H1 (cell line): ENCODE measurements around the gene RAB3C. TPM values are rescaled to one million over a fixed set of nuclear protein-coding genes. Genes with fewer than 3 reads are reported as not detected.

Experiments
- CTCF ChIA-PET: fragments of 300-600 bp; sonication (Branson Sonifier 250); formaldehyde crosslinking; loops from one replicate; lab custom pipeline; 2021; ENCODE audit not compliant: partially characterized antibody; lab: Charles Lee
- POLR2A ChIA-PET: fragments of 300-600 bp; sonication (Branson Sonifier 250); formaldehyde crosslinking; loops from one replicate; lab custom pipeline; 2021; ENCODE audit warnings: inconsistent platforms; ENCODE audit not compliant: partially characterized antibody; lab: Charles Lee
- DNase-seq, 2 experiments: peaks; one replicate each; pipeline versions ENCODE4 v3.0.0 to v3.0.0-alpha.2; 2010 to 2022; ENCODE audit warnings: low spot score in 2 of 2, low read depth in 1 of 2, mixed read lengths in 1 of 2
- FAIRE-seq: peaks from 2 replicates; lab custom pipeline; 2011; peaks lifted over from hg19 to GRCh38; lab: Jason Lieb, UNC
- H2AFZ ChIP-seq: 2 replicates; pipeline ENCODE4 v1.8.1; 2012; ENCODE audit warnings: low read length, inconsistent platforms
- H2AK5ac ChIP-seq: 2 replicates; pipeline ENCODE4 v1.6.1; 2013; ENCODE audit warnings: low read depth, low read length
- H2BK120ac ChIP-seq: replicated peaks from 2 replicates; pipeline ENCODE3; 2013; ENCODE audit warnings: low read depth, low read length, inconsistent platforms
- H2BK12ac ChIP-seq: 2 replicates; pipeline ENCODE4 v1.6.1; 2013; ENCODE audit warnings: low read depth, low read length
- H2BK15ac ChIP-seq: 2 replicates; pipeline ENCODE4 v1.6.1; 2013; ENCODE audit warnings: low read length
- H2BK20ac ChIP-seq: 2 replicates; pipeline ENCODE4 v1.6.1; 2013; ENCODE audit warnings: low read length
- H2BK5ac ChIP-seq: 2 replicates; pipeline ENCODE4 v1.6.1; 2013; ENCODE audit warnings: low read depth, low read length
- H3K14ac ChIP-seq: 2 replicates; pipeline ENCODE4 v1.6.1; 2013; ENCODE audit warnings: inconsistent platforms; ENCODE audit not compliant: insufficient read length
- H3K18ac ChIP-seq: 2 replicates; pipeline ENCODE4 v1.6.1; 2013; ENCODE audit warnings: low read length; ENCODE audit errors: extremely low read depth
- H3K23ac ChIP-seq: 2 replicates; pipeline ENCODE4 v1.6.1; 2013; ENCODE audit warnings: inconsistent platforms; ENCODE audit not compliant: insufficient read length
- H3K23me2 ChIP-seq: 2 replicates; pipeline ENCODE4 v1.6.1; 2013; ENCODE audit warnings: low read depth, low read length
- H3K27ac ChIP-seq: 2 replicates; pipeline ENCODE4 v1.6.1; 2011; ENCODE audit warnings: low read depth, low read length, inconsistent platforms
- H3K27me3 ChIP-seq, 4 experiments: replicated peaks in 1 of 4; 1 replicate in 1 of 4; 2 replicates in 3 of 4; pipeline versions ENCODE4 v1.6.1 to v1.8.1; 2011 to 2013; ENCODE audit warnings: low read length in 3 of 4, mild to moderate bottlenecking in 3 of 4, inconsistent platforms in 2 of 4, mixed read lengths in 2 of 4, moderate library complexity in 1 of 4; ENCODE audit not compliant: control insufficient read depth in 3 of 4, insufficient read depth in 3 of 4; ENCODE audit errors: extremely low read depth in 1 of 4
- H3K36me3 ChIP-seq, 4 experiments: 2 replicates each; pipeline versions ENCODE4 v1.6.1 to v1.8.1; 2011 to 2013; ENCODE audit warnings: mild to moderate bottlenecking in 4 of 4, low read length in 3 of 4, moderate library complexity in 2 of 4, control low read depth in 1 of 4, inconsistent platforms in 1 of 4; ENCODE audit not compliant: insufficient read depth in 4 of 4, control insufficient read depth in 2 of 4
- H3K4ac ChIP-seq: replicated peaks from 2 replicates; pipeline ENCODE3; 2013; ENCODE audit warnings: low read length, low read depth, mixed read lengths, inconsistent platforms; ENCODE audit not compliant: insufficient read length
- H3K4me1 ChIP-seq, 4 experiments: replicated peaks in 1 of 4; 1 replicate in 1 of 4; 2 replicates in 3 of 4; pipeline versions ENCODE4 v1.6.1 to v1.8.1; 2011 to 2013; ENCODE audit warnings: low read length in 3 of 4, inconsistent platforms in 2 of 4, mixed read lengths in 1 of 4; ENCODE audit not compliant: insufficient read depth in 4 of 4, control insufficient read depth in 3 of 4
- H3K4me2 ChIP-seq, 2 experiments: 2 replicates each; pipeline versions ENCODE4 v1.6.1 to v1.8.1; 2011 to 2013; ENCODE audit warnings: low read depth in 2 of 2, low read length in 2 of 2, control low read depth in 1 of 2, inconsistent platforms in 1 of 2, mild to moderate bottlenecking in 1 of 2; ENCODE audit not compliant: insufficient read depth in 1 of 2
- H3K4me3 ChIP-seq, 4 experiments: fragments of 200-600, 300-600 bp in 1 of 4; sonication (generic), shearing (Covaris generic), sonication (Bioruptor Twin) in 1 of 4; 2 replicates each; pipeline versions ENCODE4 v1.5.1 to v1.8.1; 2011 to 2016; ENCODE audit warnings: low read length in 4 of 4, low read depth in 3 of 4, control low read depth in 2 of 4, inconsistent platforms in 2 of 4, mild to moderate bottlenecking in 2 of 4, mixed read lengths in 1 of 4, moderate library complexity in 1 of 4; ENCODE audit not compliant: insufficient read depth in 2 of 4; ENCODE audit errors: extremely low read depth in 1 of 4
- H3K56ac ChIP-seq: replicated peaks from 2 replicates; pipeline ENCODE3; 2013; ENCODE audit warnings: low read depth, mild to moderate bottlenecking, mixed read lengths, low read length, inconsistent platforms; ENCODE audit not compliant: insufficient read length
- H3K79me1 ChIP-seq: 2 replicates; pipeline ENCODE4 v1.6.1; 2013; ENCODE audit warnings: low read depth, low read length, control low read depth
- H3K79me2 ChIP-seq, 2 experiments: 2 replicates each; pipeline versions ENCODE4 v1.6.1 to v1.8.1; 2012 to 2013; ENCODE audit warnings: low read length in 2 of 2, mild to moderate bottlenecking in 2 of 2, inconsistent platforms in 1 of 2; ENCODE audit not compliant: insufficient read depth in 2 of 2, control insufficient read depth in 1 of 2
- H3K9ac ChIP-seq, 4 experiments: replicated peaks in 1 of 4; 1 replicate in 1 of 4; 2 replicates in 3 of 4; pipeline versions ENCODE4 v1.6.1 to v1.8.1; 2011 to 2013; ENCODE audit warnings: low read depth in 3 of 4, low read length in 3 of 4, control low read depth in 2 of 4, mild to moderate bottlenecking in 2 of 4, moderate library complexity in 2 of 4, inconsistent platforms in 1 of 4; ENCODE audit errors: extremely low read depth in 1 of 4
- H3K9me3 ChIP-seq, 2 experiments: 2 replicates each; pipeline versions ENCODE4 v1.6.1 to v1.8.1; 2012 to 2013; ENCODE audit warnings: mild to moderate bottlenecking in 2 of 2, moderate library complexity in 2 of 2, control low read depth in 1 of 2, inconsistent platforms in 1 of 2, low read depth in 1 of 2, low read length in 1 of 2, mixed read lengths in 1 of 2; ENCODE audit not compliant: insufficient read depth in 2 of 2
- H4K20me1 ChIP-seq, 2 experiments: replicated peaks in 1 of 2; 2 replicates each; pipeline versions ENCODE3 to v1.8.1; 2011 to 2013; ENCODE audit warnings: inconsistent platforms in 2 of 2, low read length in 2 of 2, mild to moderate bottlenecking in 1 of 2; ENCODE audit not compliant: insufficient read depth in 2 of 2, control insufficient read depth in 1 of 2
- H4K5ac ChIP-seq: 2 replicates; pipeline ENCODE4 v1.6.1; 2013; ENCODE audit warnings: low read length, low read depth, mixed read lengths, inconsistent platforms; ENCODE audit not compliant: insufficient read length
- H4K8ac ChIP-seq: 2 replicates; pipeline ENCODE4 v1.8.0; 2013; ENCODE audit warnings: mild to moderate bottlenecking, moderate library complexity, low read length, inconsistent platforms; ENCODE audit not compliant: insufficient read depth; ENCODE audit errors: extremely low read depth
- H4K91ac ChIP-seq: replicated peaks from 2 replicates; pipeline ENCODE3; 2013; ENCODE audit warnings: low read length, mixed read lengths, inconsistent platforms; ENCODE audit not compliant: insufficient read length
- ASH2L ChIP-seq: fragments of 200-600, 300-600 bp; sonication (generic); IDR thresholded peaks from one replicate; pipeline ENCODE4 v1.7.1; 2017; ENCODE audit warnings: low read length
- RBBP5 ChIP-seq: IDR thresholded peaks from 2 replicates; pipeline ENCODE4 v1.7.1; 2012; ENCODE audit warnings: low read depth, mild to moderate bottlenecking, inconsistent platforms, low read length, moderate library complexity, borderline replicate concordance
- WGBS, 2 experiments: shearing (Covaris generic) in 1 of 2; methylation state at CpG; one replicate each; pipeline versions ENCODE4 v1.1.6 to v1.1.7; 2013 to 2015; ENCODE audit warnings: low lambda C conversion rate in 2 of 2, mixed read lengths in 2 of 2, inconsistent platforms in 1 of 2, low coverage in 1 of 2, missing lambda C conversion rate in 1 of 2; ENCODE audit not compliant: insufficient replicate concordance in 2 of 2, insufficient coverage in 1 of 2, insufficient read length in 1 of 2; ENCODE audit errors: extremely low coverage in 1 of 2, missing lambda C conversion rate in 1 of 2; 5-methylcytosine and 5-hydroxymethylcytosine counted together
- polyA plus RNA-seq, 7 experiments: library from polyadenylated mRNA; depleted of rRNA in 3 of 7; stranded (reverse) in 5 of 7; unstranded in 2 of 7; fragments of >200 nt in 5 of 7; fragments of 200-250 nt in 2 of 7; gene quantifications; 1 replicate in 5 of 7; 2 replicates in 1 of 7; 4 replicates in 1 of 7; pipeline versions ENCODE4 v1.2.1 to v1.2.3, GENCODE V29; 2011 to 2013; ENCODE audit warnings: missing spikeins in 2 of 7, mixed read lengths in 2 of 7
- total RNA-seq: library from RNA; stranded (reverse); fragmentation: NEBNext Ultra II Directional; extraction: Animal tissue kit (Norgen Biotek cat#: 25700); gene quantifications from 2 replicates; pipeline ENCODE4 v1.2.1, GENCODE V29; 2021

Gene RAB3C
- total and polyA plus RNA-seq, 2 of the 8 experiments (the other 6 are each of a cell fraction or from before 2014, with no cell fraction given) = 14.7 to 18.3 TPM

GRCh38 chr5:58640011-58640410, 57.1 kb downstream of the RAB3C start:
- Histone ChIP-seq H4K5ac (no peak overlapping the region), H2BK120ac (no peak overlapping the region), H3K23ac (no peak overlapping the region), H3K14ac (no peak overlapping the region), H2BK15ac (no peak overlapping the region), H2BK20ac (no peak overlapping the region), H2BK12ac (no peak overlapping the region), H2AK5ac (no peak overlapping the region), H3K27me3 (no peaks in the 10 kb centered on the region), H2BK5ac (no peak overlapping the region), H3K18ac (no peak overlapping the region), H4K20me1 (no peaks in the 10 kb centered on the region), H2AFZ (no peak overlapping the region), H3K4me1 (no peaks in the 10 kb centered on the region), H3K56ac (no peak overlapping the region), H4K91ac (no peak overlapping the region), H3K79me2 (no peaks in the 10 kb centered on the region), H3K4me3 (no peak overlapping the region), H4K8ac (no peak overlapping the region), H3K79me1 (no peaks in the 10 kb centered on the region), H3K36me3 (no peaks in the 10 kb centered on the region), H3K4me2 (no peak overlapping the region), H3K23me2 (peaks cover 1% of the 10 kb centered on the region; the same call in 1 of the 2 replicates), H3K27ac (no peak overlapping the region), H3K9ac (no peak overlapping the region), H3K9me3 (no peaks in the 10 kb centered on the region), H3K4ac (no peak overlapping the region)
- WGBS, 2 experiments = 82% methylated on average over 3 of the region's 3 CpGs; no CpG with 5 or more reads in 1 of the 2 experiments
- DNase-seq = no peak
- CTCF ChIA-PET = interaction anchor here (0.6 to 0.8 kb wide), 2 partner anchors 142 to 453 kb away, joined by 3 read pairs; no protein-coding TSS in a partner anchor
- POLR2A ChIA-PET = no interaction called here
- FAIRE-seq = no peak
- TF ChIP-seq ASH2L = no peak
- no peak for TF ChIP-seq RBBP5
